ENCODE measurements around the gene FKBP2.
A peak's percentile ranks its signal among the peaks of the same experiment; 100 is the strongest.

FKBP2 gene

DNA sequence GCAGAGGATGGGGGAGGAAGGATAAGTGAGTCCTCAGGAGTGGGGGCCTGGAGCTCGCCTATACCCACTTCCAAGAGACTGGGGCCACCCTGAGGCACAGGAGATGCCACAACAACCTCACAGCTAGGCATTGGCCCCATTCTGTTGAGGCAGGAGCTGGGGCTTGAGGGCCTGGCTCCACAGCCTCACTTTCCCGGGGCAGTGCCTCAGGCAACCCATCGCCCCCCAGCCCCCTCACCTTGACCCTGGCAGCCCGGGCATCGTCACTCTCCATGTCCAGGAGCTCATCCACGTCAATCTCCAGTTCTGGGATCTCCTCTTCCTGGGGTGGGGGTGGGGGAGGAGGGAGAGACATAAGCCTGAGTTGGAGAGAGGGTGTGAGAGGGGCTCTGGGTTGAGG is 4.1 kb downstream of the FKBP2 start (continued):
- TF ChIP-seq ZNF248 (tag by site-specific recombination; IDR thresholded peaks at IDR 0.05) (no peak), ZNF324 (tag by site-specific recombination; IDR thresholded peaks at IDR 0.05) (no peak), ZNF768 (tag by site-specific recombination; IDR thresholded peaks at IDR 0.05) (no peak), ZBTB20 (tag by site-specific recombination; IDR thresholded peaks at IDR 0.05) (no peak), ZBTB17 (tag by site-specific recombination; IDR thresholded peaks at IDR 0.05) (peak; percentile 61), OVOL3 (tag by site-specific recombination; IDR thresholded peaks at IDR 0.05) (no peak), SCRT2 (tag by site-specific recombination; IDR thresholded peaks at IDR 0.05) (no peak), KLF8 (tag by site-specific recombination; IDR thresholded peaks at IDR 0.05) (0 out of 2 replicates have a peak, but pooled peaks have one; percentile 21), ZNF510 (tag by site-specific recombination; IDR thresholded peaks at IDR 0.05; ENCODE audit: insufficient replicate concordance) (no peak), ZSCAN16 (tag by site-specific recombination; IDR thresholded peaks at IDR 0.05) (no peak), ZNF707 (tag by site-specific recombination; IDR thresholded peaks at IDR 0.05) (no peak), KLF10 (tag by site-specific recombination; IDR thresholded peaks at IDR 0.05) (no peak)
- TF ChIP-seq, protein P1, sequence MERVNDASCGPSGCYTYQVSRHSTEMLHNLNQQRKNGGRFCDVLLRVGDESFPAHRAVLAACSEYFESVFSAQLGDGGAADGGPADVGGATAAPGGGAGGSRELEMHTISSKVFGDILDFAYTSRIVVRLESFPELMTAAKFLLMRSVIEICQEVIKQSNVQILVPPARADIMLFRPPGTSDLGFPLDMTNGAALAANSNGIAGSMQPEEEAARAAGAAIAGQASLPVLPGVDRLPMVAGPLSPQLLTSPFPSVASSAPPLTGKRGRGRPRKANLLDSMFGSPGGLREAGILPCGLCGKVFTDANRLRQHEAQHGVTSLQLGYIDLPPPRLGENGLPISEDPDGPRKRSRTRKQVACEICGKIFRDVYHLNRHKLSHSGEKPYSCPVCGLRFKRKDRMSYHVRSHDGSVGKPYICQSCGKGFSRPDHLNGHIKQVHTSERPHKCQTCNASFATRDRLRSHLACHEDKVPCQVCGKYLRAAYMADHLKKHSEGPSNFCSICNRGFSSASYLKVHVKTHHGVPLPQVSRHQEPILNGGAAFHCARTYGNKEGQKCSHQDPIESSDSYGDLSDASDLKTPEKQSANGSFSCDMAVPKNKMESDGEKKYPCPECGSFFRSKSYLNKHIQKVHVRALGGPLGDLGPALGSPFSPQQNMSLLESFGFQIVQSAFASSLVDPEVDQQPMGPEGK (tag by site-specific recombination; IDR thresholded peaks at IDR 0.05), result peak; percentile 35; the same call in 1 of the 2 replicates
- TF ChIP-seq, protein P2, sequence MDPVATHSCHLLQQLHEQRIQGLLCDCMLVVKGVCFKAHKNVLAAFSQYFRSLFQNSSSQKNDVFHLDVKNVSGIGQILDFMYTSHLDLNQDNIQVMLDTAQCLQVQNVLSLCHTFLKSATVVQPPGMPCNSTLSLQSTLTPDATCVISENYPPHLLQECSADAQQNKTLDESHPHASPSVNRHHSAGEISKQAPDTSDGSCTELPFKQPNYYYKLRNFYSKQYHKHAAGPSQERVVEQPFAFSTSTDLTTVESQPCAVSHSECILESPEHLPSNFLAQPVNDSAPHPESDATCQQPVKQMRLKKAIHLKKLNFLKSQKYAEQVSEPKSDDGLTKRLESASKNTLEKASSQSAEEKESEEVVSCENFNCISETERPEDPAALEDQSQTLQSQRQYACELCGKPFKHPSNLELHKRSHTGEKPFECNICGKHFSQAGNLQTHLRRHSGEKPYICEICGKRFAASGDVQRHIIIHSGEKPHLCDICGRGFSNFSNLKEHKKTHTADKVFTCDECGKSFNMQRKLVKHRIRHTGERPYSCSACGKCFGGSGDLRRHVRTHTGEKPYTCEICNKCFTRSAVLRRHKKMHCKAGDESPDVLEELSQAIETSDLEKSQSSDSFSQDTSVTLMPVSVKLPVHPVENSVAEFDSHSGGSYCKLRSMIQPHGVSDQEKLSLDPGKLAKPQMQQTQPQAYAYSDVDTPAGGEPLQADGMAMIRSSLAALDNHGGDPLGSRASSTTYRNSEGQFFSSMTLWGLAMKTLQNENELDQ (tag by site-specific recombination; IDR thresholded peaks at IDR 0.05; ENCODE audit: low read depth), result no peak
- TF ChIP-seq, protein P3, sequence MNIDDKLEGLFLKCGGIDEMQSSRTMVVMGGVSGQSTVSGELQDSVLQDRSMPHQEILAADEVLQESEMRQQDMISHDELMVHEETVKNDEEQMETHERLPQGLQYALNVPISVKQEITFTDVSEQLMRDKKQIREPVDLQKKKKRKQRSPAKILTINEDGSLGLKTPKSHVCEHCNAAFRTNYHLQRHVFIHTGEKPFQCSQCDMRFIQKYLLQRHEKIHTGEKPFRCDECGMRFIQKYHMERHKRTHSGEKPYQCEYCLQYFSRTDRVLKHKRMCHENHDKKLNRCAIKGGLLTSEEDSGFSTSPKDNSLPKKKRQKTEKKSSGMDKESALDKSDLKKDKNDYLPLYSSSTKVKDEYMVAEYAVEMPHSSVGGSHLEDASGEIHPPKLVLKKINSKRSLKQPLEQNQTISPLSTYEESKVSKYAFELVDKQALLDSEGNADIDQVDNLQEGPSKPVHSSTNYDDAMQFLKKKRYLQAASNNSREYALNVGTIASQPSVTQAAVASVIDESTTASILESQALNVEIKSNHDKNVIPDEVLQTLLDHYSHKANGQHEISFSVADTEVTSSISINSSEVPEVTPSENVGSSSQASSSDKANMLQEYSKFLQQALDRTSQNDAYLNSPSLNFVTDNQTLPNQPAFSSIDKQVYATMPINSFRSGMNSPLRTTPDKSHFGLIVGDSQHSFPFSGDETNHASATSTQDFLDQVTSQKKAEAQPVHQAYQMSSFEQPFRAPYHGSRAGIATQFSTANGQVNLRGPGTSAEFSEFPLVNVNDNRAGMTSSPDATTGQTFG (tag by site-specific recombination; IDR thresholded peaks at IDR 0.05; ENCODE audit: borderline replicate concordance), result no peak
- TF ChIP-seq, protein P4, sequence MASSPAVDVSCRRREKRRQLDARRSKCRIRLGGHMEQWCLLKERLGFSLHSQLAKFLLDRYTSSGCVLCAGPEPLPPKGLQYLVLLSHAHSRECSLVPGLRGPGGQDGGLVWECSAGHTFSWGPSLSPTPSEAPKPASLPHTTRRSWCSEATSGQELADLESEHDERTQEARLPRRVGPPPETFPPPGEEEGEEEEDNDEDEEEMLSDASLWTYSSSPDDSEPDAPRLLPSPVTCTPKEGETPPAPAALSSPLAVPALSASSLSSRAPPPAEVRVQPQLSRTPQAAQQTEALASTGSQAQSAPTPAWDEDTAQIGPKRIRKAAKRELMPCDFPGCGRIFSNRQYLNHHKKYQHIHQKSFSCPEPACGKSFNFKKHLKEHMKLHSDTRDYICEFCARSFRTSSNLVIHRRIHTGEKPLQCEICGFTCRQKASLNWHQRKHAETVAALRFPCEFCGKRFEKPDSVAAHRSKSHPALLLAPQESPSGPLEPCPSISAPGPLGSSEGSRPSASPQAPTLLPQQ (tag by site-specific recombination; IDR thresholded peaks at IDR 0.05), result no peak

DNA sequence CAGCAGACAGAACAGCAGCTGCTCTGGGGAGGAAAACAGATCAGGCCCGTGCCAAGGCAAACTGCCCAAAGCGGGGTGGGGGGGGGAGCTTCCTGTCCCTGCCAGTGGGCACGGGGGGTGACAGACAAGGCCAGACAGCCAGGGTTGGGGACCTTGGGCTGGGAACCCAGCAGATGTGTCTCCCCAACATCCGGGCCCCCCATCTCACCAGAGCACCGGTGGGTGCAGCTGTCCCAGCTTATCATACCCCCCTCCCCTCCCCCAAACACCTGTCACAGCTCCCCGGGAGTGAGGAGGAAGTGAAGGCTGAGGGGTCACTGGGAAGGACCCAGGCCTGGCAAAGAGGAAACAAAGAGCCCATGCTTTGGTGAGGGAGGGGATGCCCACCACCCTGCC is 4.5 kb downstream of the FKBP2 start:
- no peaks in the 10 kb centered on the region for H3K4me1 ChIP-seq (ENCODE audit: control insufficient read depth, insufficient read depth, low read length)
- POLR2A ChIA-PET, result interaction anchor here (0.7 to 7.2 kb wide), 9 partner anchors 10 to 72 kb away, joined by 3 to 96 read pairs (median 6); partner anchors contain the start of genes NUDT22, PRDX5, STIP1 and TRMT112
- CTCF ChIA-PET, result interaction anchor here (0.5 to 1.7 kb wide), 10 partner anchors 10 to 987 kb away, joined by 3 to 10 read pairs (median 4); no protein-coding TSS in a partner anchor
- peak overlapping the region; percentile 66; the same call in 1 of the 2 replicates for H3K27ac ChIP-seq (ENCODE audit: extremely low read depth, low read depth, low read length)
- no peaks in the 10 kb centered on the region for H3K9me3 ChIP-seq (ENCODE audit: control insufficient read depth, insufficient read depth, low read depth, low read length)
- peak overlapping the region; percentile 68 for H3K4me3 ChIP-seq (ENCODE audit: low read depth, low read length)
- H3K36me3 ChIP-seq (ENCODE audit: control insufficient read depth in 2 of 2, insufficient read depth in 1 of 2, low read length in 2 of 2), result peaks cover 0 to 20% of the 10 kb centered on the region in 2 experiments; a peak in 1 of 3 replicates
- TF ChIP-seq, protein P5, sequence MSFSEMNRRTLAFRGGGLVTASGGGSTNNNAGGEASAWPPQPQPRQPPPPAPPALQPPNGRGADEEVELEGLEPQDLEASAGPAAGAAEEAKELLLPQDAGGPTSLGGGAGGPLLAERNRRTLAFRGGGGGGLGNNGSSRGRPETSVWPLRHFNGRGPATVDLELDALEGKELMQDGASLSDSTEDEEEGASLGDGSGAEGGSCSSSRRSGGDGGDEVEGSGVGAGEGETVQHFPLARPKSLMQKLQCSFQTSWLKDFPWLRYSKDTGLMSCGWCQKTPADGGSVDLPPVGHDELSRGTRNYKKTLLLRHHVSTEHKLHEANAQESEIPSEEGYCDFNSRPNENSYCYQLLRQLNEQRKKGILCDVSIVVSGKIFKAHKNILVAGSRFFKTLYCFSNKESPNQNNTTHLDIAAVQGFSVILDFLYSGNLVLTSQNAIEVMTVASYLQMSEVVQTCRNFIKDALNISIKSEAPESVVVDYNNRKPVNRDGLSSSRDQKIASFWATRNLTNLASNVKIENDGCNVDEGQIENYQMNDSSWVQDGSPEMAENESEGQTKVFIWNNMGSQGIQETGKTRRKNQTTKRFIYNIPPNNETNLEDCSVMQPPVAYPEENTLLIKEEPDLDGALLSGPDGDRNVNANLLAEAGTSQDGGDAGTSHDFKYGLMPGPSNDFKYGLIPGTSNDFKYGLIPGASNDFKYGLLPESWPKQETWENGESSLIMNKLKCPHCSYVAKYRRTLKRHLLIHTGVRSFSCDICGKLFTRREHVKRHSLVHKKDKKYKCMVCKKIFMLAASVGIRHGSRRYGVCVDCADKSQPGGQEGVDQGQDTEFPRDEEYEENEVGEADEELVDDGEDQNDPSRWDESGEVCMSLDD (tag by site-specific recombination; IDR thresholded peaks at IDR 0.05), result 0 out of 2 replicates have a peak, but pooled peaks have one; percentile 2
- peak; percentile 57; the same call in 1 of the 2 replicates for TF ChIP-seq SCRT1 (tag by site-specific recombination; IDR thresholded peaks at IDR 0.05; ENCODE audit: borderline replicate concordance)
- TF ChIP-seq SCRT2 (tag by site-specific recombination; IDR thresholded peaks at IDR 0.05), result peak; percentile 58; the same call in 1 of the 2 replicates
- no peak for TF ChIP-seq ZNF112 (tag by site-specific recombination; IDR thresholded peaks at IDR 0.05)
- TF ChIP-seq, protein P6, sequence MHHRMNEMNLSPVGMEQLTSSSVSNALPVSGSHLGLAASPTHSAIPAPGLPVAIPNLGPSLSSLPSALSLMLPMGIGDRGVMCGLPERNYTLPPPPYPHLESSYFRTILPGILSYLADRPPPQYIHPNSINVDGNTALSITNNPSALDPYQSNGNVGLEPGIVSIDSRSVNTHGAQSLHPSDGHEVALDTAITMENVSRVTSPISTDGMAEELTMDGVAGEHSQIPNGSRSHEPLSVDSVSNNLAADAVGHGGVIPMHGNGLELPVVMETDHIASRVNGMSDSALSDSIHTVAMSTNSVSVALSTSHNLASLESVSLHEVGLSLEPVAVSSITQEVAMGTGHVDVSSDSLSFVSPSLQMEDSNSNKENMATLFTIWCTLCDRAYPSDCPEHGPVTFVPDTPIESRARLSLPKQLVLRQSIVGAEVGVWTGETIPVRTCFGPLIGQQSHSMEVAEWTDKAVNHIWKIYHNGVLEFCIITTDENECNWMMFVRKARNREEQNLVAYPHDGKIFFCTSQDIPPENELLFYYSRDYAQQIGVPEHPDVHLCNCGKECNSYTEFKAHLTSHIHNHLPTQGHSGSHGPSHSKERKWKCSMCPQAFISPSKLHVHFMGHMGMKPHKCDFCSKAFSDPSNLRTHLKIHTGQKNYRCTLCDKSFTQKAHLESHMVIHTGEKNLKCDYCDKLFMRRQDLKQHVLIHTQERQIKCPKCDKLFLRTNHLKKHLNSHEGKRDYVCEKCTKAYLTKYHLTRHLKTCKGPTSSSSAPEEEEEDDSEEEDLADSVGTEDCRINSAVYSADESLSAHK (tag by site-specific recombination; IDR thresholded peaks at IDR 0.05), result no peak
